ENCODE results near the gene GUCA2B.

The GUCA2B gene

DNA sequence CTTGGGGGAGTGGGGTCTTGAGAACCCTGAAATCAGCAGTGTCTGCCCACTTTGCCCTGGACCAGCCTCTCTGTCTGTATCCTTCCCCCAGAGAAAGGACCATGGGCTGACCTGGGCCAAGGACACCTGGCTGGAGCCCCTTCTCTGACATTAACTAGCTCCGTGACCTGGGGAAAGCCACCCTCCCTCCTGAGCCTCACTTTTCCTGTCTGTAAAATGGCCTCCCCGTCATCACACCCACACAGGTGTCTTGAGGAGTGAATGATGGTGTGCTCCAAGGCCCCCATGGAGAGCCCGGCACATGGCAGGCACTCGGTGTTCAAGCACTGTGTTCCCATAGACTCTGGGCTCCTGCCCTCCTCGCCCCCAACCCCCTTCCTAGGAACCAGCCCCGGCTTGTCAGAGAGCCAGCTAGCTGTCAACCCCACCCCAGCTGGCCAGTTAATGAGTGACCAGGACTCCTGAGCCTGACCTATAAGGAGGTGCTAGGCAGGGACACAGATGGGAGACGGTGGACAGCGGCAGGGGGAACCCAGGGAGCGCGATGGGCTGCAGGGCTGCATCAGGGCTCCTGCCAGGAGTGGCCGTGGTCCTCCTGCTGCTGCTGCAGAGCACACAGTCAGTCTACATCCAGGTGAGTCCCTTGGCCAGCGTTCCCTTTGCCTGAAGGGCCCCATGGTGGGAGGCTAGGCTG is at the start of gene GUCA2B:
GUCA2B (plus strand) TSS at position 504 of the 694 bp plus-strand sequence; CDS start at position 545, 41 bp downstream.
- DNase-seq, result no peak

DNA sequence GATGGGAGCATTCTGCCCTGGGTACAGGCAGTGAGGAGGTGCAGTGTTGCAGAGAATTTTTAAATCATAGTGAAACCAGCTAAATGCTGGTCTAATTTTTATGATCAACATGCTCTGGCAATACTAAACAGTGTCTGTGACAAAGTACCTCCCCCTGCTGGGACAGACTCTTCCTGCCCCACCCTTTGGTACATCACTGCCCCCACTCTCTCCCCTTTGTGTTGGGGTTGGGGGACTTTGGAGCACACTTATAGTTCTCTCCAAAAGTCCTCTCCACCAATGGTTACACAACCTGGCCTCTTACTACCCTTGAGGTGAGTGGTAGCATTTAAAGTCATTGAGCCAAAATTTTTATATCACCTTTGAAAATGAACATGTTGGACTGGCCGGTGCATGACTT is 48.2 kb upstream of the GUCA2B start:
- no peak for DNase-seq

DNA sequence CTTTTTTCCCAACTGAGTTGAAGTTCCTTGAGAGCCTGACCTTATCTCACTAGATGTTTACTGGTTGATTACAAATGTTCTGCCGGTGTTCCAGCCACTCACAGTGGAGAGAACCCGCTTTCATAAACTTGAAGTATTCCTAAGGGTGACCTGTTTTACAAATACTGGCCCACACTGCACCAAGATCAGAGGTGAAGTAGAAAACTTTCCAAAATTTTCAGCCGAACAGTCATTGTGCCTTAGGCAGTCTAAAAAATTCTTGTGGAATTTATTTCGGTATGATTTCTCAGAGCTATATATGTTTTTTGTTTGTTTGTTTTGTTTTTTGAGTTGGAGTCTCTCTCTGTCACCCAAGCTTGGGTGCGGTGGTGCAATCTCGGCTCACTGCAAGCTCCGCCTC is 44.9 kb upstream of the GUCA2B start:
- DNase-seq, result no peak

DNA sequence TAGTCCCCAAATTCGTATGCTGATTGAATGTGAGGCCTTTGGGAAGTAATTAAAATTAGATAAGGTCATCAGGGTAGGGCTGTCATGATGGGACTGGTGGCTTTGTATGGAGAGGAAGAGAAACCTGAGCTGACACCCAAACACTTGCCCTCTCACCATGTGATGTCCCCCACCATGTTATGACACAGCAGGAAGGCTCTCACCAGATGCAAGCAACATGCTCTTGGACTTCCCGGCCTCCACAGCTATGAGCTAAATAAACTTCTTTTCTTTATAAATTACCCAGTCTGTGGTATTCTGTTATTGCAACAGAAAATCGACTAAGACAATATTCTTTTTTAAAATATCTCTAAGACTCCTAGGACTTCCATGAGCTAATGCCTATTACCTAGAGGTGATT is 43.6 kb upstream of the GUCA2B start:
- no peak for DNase-seq

DNA sequence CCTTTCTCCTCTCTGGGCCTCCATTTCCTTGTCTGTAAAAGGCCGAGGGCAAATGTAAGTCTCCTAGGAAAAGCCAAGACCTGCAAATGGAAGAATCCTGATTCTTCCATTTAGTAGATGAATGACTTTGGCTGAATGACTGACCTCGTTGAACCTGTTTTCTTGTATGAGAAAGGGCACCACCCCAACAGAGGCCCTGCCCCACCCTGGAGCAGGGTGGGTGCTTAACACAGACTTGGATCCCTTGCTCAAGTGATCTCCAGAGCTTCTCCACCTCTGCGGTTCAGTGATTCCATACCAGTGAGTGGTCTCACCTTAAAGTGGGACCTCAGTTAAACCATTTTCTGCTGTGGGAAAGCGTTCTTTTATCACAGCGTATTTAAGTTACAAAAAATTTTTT is 39.0 kb upstream of the GUCA2B start:
- DNase-seq, result no peak

DNA sequence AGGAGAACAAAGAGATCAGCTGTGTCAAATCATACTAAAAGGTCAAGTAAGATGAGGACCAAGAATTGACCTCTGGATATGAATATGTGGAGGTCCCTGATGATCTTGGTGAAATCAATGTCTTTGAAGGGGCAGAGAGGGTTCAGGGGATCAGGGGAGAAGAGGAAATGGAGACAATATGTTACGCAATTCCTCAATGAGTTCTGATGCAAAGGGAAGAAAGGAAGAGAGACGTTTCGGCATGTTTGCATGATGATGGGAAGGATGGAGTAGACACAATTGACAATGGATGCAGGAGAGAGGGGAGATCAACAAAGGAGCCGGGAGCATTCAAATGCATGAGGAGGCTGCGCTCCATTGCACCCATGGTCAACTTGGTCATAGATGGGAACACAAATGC is 36.0 kb upstream of the GUCA2B start:
- DNase-seq, result no peak

DNA sequence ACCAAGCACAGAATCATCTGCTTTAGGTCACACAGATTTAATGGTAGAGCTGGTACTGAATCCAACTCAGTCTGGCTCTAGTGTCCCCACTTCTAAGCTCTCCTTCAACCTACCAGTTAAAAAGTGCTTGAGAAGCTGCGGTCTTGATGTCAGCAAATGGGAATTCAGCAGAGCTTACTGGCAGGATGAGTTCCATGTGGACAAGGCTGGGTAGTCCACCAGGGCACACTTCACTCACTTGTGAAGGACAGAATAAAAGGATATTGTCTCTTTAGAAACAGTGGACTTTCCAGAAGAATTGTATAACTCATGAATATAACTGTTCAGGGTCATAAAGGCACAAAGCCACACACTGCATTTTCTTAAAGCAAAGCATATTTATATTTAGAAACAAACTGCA is 35.1 kb upstream of the GUCA2B start:
- DNase-seq, result no peak

DNA sequence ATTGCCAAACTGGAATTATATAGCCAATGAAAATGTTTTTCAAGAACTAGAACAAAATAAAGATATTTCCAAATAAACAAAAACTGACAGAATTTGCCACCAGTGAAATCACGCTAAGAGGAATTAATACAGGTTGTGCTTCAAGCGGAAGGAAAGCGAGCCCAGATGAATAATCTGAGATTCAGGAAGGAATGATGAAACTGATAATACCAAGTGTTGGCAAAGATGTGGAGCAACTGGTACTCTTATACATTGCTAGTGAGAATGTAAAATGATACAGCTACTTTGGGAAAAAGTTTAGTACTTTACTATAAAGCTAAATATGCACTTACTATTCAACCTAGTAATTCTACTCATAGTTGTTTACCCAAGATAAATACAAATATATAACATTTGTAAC is 30.8 kb upstream of the GUCA2B start:
- DNase-seq, result no peak

DNA sequence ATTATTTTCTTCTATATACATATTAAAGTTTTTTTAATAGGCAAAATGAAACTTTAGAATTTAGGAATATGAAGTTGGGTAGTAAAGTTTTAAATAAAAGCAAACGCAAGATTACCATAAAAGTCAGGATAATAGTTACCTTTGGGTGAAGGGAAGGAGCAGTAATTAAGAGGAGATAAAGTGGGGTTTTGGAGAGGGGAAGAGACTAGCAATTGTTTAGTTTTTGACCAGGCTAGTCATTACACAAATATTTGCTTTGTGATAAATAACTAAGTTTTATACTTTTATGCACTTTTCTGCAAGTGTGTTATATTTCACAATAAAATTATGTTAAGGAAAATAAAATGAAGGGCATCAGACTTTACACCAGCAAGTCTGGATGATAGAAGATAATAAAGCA is 27.7 kb upstream of the GUCA2B start:
- no peak for DNase-seq

DNA sequence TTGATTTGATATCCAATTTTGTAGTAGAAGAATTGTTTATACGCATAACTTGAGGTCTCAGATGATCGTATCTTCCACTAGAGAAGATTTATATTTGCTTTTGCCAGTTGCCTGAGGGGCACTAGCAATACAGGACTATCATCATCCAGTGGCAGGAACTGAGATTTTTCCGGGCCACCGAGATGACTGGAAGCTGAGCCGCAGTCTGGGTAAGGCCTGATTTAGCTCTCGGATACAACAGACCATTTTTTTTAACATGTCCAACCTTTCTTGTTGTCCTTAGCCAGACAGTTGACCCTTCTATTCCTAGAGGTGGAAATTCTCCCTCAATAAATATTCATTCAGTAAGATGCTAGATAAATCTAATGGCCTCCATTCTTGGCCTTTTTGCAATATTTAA is 25.4 kb upstream of the GUCA2B start:
- no peak for DNase-seq

DNA sequence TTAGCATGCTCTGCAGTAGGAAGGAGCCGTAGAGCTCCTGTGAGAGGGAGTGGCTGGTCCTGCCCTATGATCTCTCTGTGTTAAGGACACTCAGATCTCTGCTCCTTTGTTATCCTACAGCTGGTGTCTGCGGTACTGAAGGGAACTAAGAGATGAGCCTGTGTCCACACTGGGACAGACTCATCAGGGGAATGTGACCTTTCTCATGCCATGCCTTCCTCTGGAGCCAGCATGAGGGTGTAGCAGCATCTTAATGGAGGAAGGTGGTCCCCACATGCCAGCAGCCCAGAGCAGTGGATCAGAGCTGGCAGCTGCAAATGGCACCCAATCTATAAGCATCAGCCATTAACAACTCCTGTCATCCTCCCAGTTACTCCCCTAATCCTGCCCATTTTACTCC is 24.7 kb upstream of the GUCA2B start:
- DNase-seq, result no peak

DNA sequence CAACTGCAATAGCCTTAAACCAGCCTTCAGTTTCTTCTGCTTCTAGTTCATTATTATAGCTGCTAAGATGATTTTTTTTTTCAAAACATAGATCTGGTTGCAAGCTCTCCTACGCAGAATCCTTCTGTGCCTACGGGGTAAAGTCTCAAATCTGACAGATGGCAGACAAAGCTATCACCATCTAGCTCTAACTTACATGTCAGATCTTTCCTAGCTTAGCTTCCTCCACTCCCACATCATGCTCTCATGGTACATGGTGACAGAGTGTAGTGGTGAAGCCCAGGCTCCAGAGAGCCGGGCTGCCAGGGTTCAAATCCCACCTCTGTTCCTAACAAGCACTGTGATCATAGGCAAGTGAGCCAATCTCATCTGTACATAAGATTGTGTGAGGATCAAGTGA is 24.2 kb upstream of the GUCA2B start:
- no peak for DNase-seq

DNA sequence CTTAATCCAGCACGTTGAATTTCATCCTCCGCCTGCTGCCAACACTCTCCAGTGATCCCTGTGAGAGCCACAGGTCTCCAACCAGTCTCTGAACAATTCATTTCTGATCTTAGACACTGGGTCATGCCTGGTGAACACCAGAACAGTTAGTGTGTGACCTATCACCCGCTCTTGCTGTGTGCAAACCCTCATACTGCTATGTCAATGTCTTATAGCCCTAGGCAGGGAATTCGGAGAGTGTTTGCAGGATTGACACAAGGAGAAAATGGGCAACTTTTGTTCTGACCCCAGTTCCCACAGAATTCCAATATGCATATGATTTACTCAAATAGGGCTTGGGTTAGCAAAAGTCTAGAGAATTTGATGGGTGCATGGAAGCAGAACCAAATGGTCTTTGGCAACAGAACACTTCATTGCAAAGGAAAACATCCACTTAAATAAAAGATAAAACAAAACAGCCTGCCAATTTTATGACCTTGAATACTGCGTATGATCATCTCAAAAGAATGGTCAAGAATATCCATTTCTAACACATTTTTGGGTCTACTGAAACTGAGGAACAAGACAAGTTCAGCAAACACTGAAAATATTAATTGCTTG is 23.0 kb upstream of the GUCA2B start:
- DNase-seq, result no peak

DNA sequence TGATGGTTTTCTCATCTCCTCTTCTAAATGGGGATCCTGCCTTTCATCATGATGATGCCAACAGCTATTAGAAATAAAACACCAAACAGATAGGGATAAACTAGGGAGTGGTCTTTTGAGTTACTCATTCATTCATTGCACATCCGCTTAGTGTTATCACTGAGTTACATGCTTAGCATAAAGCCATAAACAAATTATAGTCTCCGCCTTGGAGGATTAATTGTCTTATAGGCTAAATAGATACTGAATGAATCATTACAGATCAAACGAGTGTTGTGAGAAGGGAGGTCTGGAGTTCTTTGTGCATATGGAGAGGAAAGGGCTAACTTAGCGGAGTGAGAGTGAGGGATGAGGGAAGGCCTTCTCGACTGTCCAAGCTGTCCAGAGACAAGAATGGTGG is 19.8 kb upstream of the GUCA2B start:
- no peak for DNase-seq

DNA sequence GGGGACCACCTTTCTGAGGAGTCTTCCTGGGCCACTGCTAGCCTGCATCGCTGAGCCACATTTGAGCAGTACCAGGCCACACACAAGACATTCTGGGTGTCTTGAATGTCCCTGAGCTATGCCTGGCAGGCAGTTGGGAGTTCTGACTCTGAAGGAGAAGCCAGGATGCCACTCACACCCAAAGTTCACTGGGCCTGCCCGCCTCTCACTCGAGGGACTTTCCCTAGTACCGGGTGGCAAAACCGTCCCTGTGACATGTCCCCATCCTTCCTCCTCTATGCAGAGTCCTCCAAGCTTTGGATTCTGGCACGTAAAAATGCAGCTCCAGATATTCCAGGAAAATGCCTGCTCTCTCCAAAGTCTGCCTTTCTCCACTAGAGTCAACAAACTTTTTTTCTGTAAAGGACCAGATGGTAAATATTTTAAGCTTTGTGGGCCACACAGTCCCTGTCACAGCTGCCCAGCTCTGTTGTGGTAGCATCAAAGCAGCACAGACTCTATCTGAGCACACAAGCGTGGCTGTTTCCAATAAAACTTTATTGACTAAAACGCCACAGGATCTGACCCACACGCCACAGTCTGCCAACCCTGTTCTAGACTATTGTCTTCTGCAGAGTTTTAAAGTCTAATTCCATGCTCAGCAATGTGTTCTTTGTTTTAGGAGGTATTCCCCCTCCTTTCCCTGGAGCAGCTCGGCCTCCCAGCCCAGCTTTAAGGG is 19.2 kb upstream of the GUCA2B start:
- DNase-seq, result no peak

DNA sequence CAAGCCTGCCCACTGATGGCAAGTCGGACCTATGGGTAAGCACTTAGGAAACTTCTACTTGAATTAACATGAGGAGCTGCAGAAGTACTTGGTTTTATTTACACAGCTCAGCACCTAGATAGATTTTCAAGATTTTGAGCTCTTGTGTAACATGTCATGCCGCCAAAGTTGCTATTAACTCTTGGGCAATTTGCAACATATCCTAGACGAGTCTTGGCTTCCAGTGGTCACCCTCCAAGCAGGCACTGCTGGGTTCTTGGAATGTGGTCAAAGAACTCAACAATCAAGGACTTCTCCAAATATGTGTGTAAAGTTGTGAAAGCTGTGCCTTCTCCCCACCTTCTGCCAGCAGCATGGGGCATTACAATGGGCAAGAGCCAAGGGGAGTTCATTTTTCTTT is 17.8 kb upstream of the GUCA2B start:
- no peak for DNase-seq

DNA sequence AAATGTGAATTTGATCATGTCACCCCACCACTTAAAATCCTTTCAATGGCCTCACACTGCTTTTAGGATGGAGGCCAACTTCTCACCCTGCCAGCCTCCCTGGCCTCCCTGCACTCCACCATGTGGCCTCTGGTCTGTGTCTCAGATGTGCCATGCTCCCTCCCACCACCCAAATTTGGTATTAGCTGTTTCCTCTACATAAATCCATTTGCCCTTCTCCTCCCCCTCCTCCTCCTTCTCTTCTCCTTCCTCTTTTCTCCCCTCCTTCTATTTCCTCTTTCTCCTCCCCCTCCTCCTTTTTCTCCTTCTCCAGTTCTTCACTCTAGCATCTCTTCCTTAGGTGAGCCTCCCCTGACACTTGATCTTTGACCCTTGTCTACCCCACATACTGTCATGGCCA is 16.7 kb upstream of the GUCA2B start:
- DNase-seq, result no peak

DNA sequence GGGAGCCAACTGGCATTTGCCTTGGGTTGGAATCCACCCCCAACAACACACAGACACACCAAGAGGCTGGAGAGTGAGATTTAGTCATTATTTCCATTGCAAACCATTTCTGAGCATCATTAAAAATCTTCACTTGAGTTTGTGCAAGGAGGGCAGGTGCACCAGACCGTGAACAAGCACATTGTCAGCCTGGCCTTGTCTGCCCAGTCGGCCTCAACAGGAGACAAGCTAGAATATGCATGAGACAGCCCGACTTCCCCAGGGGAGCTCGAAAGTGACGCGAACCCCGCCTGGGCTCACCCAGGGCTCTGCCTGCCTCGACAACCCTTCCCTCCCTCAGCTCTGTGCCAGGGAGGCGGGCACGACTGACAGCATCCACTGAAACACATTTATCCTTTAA is 15.4 kb upstream of the GUCA2B start:
- DNase-seq, result no peak

DNA sequence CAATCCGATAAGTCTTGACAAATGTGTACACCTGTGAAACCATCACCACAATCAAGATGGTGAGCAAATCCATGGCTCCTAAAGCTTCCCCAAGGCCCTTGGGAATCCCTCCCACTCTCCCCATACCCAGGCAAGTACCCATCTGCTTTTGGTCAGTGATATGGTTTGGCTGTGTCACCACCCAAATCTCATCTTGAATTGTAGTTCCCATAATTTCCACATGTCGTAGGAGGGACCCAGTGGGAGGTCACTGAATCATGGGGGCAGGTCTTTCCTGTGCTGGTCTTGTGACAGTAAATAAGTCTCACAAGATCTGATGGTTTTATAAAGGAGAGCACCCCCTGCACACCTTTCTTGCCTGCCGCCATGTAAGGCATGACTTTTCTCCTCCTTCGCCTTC is 14.6 kb upstream of the GUCA2B start:
- no peak for DNase-seq

DNA sequence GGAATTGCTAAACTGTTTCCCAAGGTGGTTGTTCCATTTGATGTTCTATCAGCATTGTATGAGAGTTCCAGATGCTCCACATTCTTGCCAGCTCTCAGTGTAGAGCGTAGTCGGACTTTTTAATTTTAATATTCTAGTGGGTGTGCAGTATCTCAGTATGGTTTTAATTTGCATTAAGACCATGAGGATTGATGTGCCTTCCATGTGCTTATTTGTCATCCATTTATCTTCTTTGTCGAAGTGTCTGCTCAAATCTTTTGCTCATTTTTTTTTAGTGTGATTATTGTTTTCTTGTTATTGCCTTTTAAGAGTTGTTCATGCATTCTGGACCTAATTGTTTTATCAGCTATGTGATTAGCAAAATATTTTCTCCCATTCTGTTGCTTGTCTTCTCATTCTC is 13.8 kb upstream of the GUCA2B start:
- no peak for DNase-seq

DNA sequence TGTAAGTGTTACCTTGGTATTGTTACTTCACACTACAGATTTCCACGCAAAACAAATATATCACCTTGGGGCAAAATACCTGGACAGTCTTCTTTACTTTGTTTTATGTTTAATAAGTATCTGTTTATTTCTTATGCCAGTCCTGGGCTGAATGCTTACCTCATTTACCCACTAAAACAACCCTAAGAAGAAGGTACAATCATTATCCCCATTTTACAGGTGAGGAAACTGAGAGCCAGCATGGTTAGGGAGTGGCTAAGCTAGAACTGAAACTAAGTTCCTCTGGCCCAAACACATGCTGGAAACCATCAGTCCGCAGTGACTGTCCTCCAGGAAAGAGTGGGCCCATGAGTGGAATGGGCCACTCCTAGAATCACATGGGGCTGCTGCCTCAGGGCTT is 13.0 kb upstream of the GUCA2B start:
- no peak for DNase-seq

DNA sequence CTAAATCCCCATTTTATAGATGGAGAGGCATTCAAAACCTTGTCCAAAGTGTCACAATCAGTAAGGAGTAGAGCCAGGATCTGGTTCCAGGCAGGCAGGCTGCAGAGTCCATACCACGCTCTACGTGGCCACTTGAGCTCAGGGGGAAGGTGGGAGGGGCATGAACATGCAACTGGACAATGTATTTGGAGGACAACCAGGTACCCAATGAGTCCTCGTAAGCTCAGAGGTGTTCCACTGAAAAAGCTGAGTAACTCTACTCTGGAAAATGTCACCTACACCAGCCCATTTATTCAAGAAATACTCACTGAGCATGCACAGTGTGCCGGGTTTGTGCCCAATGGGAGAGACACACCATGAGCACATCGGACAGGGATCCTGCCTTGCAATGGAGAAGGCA is 11.2 kb upstream of the GUCA2B start:
- no peak for DNase-seq

DNA sequence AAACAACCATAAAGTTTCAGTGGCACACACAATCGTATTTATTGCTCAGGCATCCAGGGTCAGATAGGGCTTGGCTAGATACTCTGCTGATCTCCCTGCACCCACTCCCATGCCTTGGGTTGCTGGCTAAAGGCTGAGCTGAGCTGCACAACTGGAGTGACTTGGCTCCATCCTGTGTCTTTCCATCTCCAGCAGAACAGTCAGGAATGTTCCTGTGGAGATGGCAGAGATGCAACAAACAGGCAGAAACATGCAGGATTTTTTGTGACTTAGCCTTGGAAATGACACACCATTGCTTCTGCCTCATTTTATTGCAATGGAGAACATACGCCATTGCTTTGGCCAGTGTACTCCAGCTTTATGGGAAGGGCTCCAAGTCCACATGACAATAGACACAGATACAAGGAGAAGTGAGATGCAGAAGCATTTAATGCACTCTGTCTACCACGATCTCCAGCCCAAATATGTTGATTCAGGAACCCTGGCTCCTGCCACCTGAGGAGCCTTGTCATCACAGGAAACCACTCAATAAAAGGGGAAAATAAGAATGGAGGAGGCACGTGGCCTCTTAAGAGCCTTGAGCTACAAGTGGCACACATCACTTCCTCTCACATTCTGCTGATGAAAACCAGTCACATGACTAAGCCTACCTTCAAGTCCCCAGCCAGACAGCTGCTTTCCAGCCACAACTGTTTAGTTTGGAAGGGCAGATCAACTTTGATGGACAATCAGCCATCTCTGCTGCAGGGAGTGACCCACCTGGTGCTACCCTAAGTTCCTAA is 10.1 kb upstream of the GUCA2B start:
- peak in 1 of 2 experiments; percentile 2 for DNase-seq

Measured in SHP77 (cell line).